ENCODE results near the gene TNNI2.

TNNI2 gene

GRCh38 chr11:1877211-1878136 lies 38.7 kb downstream of the TNNI2 start:
- peak; percentile 62 to 84 for DNase-seq (ENCODE audit: low read depth in 2 of 2)
- no peak overlapping the region for H3K4me3 ChIP-seq (replicated peaks in 1 of 2; ENCODE audit: low read depth in 2 of 2, low read length in 2 of 2)
- no peak for TF ChIP-seq CTCF (IDR thresholded peaks at IDR 0.05; ENCODE audit: low read depth, low read length)

DNA sequence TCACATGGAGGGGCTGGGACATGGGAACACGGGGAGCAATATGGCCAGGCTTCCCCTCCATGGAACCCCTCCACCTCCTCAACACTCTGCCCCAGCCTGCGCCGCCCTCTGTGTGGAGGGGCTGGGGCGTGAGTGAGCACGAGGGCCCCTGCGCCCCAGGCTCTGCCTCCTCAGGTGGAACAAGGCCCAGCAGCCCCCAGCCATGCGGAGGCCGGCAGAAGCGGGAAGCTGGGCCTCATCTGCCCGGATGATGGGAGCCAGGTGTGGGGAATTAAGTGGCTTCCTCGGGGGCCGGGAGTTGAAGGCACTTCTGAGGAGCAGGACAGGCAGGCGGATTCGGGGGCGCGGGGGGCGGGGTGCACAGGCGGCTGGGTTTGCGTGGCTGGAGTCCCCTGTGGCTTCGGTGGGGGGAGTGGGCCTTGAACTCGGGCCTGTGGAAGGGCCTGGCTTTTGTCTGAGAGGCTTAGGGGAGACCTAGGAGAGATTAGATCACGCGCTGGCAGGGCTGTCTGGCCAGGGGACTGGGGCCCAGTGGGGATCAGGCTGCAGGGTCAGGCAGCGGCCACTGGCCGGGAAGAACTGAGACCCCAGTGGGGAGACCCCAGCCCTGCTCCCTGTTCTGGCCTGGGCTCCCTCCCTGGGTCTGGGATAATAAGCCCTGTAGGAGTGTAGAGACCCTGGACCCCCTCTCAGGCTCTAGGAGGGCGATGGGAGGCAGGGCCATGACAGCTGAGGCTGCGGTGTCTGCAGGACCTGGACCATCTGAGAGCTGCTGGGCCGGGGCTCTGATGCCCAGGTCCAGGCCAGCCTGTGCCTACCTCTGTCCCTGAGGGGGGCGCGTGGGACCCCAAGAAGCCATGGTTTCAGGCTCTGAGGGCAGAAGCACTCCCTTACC lies 39.6 kb downstream of the TNNI2 start:
- DNase-seq (ENCODE audit: low read depth in 2 of 2) = no peak
- H3K4me3 ChIP-seq (replicated peaks in 1 of 2; ENCODE audit: low read depth in 2 of 2, low read length in 2 of 2) = no peak overlapping the region
- no peak for TF ChIP-seq CTCF (IDR thresholded peaks at IDR 0.05; ENCODE audit: low read depth, low read length)

DNA sequence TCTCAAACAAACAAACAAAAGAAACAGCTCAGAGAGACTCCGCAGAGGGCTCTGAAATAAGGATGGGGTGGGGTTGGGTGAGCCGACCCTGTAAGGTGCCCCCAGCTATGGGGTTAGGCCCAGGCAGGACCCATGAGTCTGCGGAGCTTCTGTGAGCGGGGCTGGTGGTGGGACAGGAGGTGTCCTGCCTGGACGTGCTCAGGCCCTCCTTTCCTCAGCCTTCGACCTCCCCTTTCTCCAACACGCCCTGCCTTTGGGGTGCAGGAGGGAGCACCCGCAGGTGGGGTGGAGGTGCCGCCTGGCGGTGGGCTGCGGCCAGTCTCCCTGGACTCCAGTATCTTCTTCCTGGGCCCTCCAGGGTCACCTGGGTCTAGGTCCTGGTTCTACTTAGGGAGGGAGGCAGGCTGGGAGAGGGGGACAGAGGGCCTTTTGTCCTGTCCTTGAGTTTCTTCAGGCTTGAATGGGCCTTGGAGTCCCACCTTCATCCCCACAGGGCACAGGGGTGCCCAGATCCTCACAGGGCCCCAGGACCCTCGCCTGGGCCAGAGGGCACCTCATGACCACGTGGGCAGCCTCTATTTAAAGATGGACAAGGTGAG lies 40.7 kb downstream of the TNNI2 start:
- no peak for DNase-seq (ENCODE audit: low read depth in 2 of 2)
- no peak for TF ChIP-seq CTCF (IDR thresholded peaks at IDR 0.05; ENCODE audit: low read depth, low read length)
- H3K4me3 ChIP-seq (replicated peaks in 1 of 2; ENCODE audit: low read depth in 2 of 2, low read length in 2 of 2) = no peak overlapping the region

- H3K4me3 ChIP-seq (replicated peaks in 1 of 2; ENCODE audit: low read depth in 2 of 2, low read length in 2 of 2) = no peak overlapping the region
- DNase-seq (ENCODE audit: low read depth in 2 of 2) = peak; percentile 67 to 79
- TF ChIP-seq CTCF (IDR thresholded peaks at IDR 0.05; ENCODE audit: low read depth, low read length) = no peak
These were observed 41.4 kb downstream of the TNNI2 start for GRCh38 chr11:1879941-1880720.

GRCh38 chr11:1880746-1881441 lies 42.1 kb downstream of the TNNI2 start:
- DNase-seq (ENCODE audit: low read depth in 2 of 2) = peak in 1 of 2 donors; percentile 30
- H3K4me3 ChIP-seq (replicated peaks in 1 of 2; ENCODE audit: low read depth in 2 of 2, low read length in 2 of 2) = no peak overlapping the region
- no peak for TF ChIP-seq CTCF (IDR thresholded peaks at IDR 0.05; ENCODE audit: low read depth, low read length)

All from cardiac fibroblast (primary cell).